ENCODE results near the gene SYNM.
"Not testable (repeated sequence)": the region's sequence is repeated elsewhere in the genome, so short reads cannot be mapped to it uniquely, and the experiment has no call there.

SYNM gene

GRCh38 chr15:99104788-99105513, at the start of gene SYNM:
SYNM (plus strand) TSS chr15:99105080; CDS start chr15:99105200, 120 bp downstream.
- Histone ChIP-seq H3K27ac (peak within 1 kb of the TSS; percentile 86 to 97), H3K4me3 (peak within 1 kb of the TSS; percentile 98)
- TF ChIP-seq CTCF (IDR thresholded peaks at IDR 0.05), result peak; percentile 83
- DNase-seq (ENCODE audit: low spot score), result peak; percentile 92

GRCh38 chr15:99055555-99056134, 49.2 kb upstream of the SYNM start:
- no peak for DNase-seq (ENCODE audit: low spot score)
- no peak overlapping the region for H3K27ac ChIP-seq
- TF ChIP-seq CTCF (IDR thresholded peaks at IDR 0.05), result no peak

GRCh38 chr15:99057020-99057419, 47.9 kb upstream of the SYNM start:
- DNase-seq (ENCODE audit: low spot score), result no peak
- TF ChIP-seq CTCF (IDR thresholded peaks at IDR 0.05), result no peak
- Histone ChIP-seq H3K4me3 (no peak overlapping the region), H3K27ac (no peak overlapping the region)

More at GRCh38 chr15:99055555-99056134, 49.2 kb upstream of the SYNM start:
- no peak overlapping the region for H3K4me3 ChIP-seq

- H3K4me3 ChIP-seq, result no peak overlapping the region
- H3K27ac ChIP-seq, result peak overlapping the region; percentile 21 to 94
- no peak for DNase-seq (ENCODE audit: low spot score)
- TF ChIP-seq CTCF (IDR thresholded peaks at IDR 0.05), result no peak
These were observed 47.0 kb upstream of the SYNM start for GRCh38 chr15:99057697-99058420.

GRCh38 chr15:99058421-99058870, 46.4 kb upstream of the SYNM start:
- no peak for DNase-seq (ENCODE audit: low spot score)
- Histone ChIP-seq H3K27ac (peak overlapping the region; percentile 21 to 94), H3K4me3 (peak overlapping the region; percentile 92)
- no peak for TF ChIP-seq CTCF (IDR thresholded peaks at IDR 0.05)

- Histone ChIP-seq H3K4me3 (peak overlapping the region; percentile 92), H3K27ac (peak overlapping the region; percentile 92 to 94)
- DNase-seq (ENCODE audit: low spot score), result peak; percentile 93
- peak; percentile 68 for TF ChIP-seq CTCF (IDR thresholded peaks at IDR 0.05)
These were observed 45.6 kb upstream of the SYNM start for GRCh38 chr15:99059010-99059981.

GRCh38 chr15:99060186-99060585, 44.7 kb upstream of the SYNM start:
- not testable (repeated sequence) for H3K27ac ChIP-seq; H3K4me3 ChIP-seq; DNase-seq (ENCODE audit: low spot score)

Measured in coronary artery (tissue), 2 donors.